NCI-H345 treated with DMSO at 0.1 percent for 48 hours (cell line): ENCODE measurements around the gene PRSS33.

ENCODE experiments used
- DNase-seq: peaks from one replicate; lab custom pipeline; 2025; ENCODE audit not compliant: unreplicated experiment; lab: John Stamatoyannopoulos, UW

Gene PRSS33

DNA sequence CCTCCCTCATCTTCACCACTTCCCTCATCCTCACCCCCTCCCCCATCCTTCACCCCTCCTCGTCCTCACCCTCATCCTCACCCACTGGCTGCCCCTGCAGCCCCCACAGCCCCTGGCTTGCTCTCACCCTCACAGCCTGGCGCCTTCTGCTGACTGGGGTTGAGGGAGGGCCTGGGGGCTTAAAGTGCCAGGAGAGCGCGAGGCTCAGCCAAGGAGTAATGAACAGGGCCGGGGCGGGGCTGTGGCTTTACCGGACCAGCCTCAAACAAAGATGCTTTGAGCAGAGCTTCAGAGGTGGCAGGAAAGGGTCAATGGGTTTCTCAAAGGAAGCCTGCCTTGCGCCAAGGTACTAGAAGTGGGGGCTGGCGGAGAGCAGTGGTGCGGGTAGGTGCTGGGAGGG lies at the start of gene PRSS33:
Gene PRSS33, minus strand, starts transcription at position 155 of the 400 bp plus-strand sequence. CDS start 1,013 bp downstream, outside the sequence.
- no peak for DNase-seq

GRCh38 chr16:2836646-2837508 lies 49.5 kb upstream of the PRSS33 start:
- no peak for DNase-seq

GRCh38 chr16:2835638-2836493 lies 48.5 kb upstream of the PRSS33 start:
- no peak for DNase-seq

DNA sequence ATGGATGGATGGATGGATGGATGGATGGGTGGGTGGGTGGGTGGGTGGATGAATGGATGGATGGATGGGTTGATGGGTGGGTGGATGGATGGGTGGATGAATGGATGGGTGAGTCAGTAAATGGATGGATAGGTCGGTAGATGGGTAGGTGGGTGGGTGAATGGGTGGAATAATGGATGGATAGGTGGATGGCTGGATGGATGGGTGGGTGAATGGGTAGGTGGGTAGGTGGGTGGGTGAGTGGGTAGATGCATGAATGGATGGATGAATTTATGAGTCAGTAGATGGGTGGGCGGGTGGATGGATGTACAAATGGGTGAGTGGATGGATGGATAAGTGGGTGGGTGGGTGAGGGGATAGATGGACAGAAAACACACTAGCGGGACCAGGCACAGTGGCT lies 47.6 kb upstream of the PRSS33 start:
- DNase-seq: no peak

GRCh38 chr16:2833776-2834175 lies 46.4 kb upstream of the PRSS33 start:
- no peak for DNase-seq

DNA sequence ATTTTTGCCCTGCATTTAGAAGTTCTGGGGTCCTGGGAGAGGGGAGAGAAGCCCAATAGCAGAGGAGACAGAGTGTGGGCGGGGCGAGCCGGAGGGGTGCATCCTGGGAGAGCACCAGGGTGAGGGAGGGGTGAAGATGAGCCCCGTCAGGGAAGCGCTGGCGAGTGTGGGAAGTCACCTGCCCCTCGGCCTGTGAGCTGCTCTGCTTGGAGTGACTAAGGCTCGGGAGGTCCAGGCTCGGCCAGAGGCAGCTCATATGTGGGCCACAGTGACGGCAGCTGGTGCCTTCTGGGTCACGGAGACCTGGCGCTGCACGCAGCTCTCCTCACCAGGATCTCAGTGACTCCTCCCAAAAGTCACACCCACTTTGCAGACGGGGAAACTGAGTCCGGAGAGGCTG lies 43.8 kb upstream of the PRSS33 start:
- DNase-seq: no peak

DNA sequence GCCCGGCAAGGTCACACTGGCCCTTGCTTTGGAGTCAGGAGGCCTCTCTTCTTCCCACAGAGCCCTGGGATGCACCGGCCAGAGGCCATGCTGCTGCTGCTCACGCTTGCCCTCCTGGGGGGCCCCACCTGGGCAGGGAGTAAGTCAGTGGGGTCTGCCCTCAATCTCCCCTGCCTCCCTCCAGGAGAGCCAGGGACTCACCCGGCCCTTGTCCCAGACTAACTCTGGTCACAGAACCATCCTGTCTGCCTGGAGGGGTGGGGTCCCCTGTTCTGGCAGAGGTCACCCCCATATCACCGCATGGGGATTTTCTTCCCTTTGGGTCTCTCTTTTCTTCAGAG lies 43.0 kb upstream of the PRSS33 start:
- DNase-seq: no peak

DNA sequence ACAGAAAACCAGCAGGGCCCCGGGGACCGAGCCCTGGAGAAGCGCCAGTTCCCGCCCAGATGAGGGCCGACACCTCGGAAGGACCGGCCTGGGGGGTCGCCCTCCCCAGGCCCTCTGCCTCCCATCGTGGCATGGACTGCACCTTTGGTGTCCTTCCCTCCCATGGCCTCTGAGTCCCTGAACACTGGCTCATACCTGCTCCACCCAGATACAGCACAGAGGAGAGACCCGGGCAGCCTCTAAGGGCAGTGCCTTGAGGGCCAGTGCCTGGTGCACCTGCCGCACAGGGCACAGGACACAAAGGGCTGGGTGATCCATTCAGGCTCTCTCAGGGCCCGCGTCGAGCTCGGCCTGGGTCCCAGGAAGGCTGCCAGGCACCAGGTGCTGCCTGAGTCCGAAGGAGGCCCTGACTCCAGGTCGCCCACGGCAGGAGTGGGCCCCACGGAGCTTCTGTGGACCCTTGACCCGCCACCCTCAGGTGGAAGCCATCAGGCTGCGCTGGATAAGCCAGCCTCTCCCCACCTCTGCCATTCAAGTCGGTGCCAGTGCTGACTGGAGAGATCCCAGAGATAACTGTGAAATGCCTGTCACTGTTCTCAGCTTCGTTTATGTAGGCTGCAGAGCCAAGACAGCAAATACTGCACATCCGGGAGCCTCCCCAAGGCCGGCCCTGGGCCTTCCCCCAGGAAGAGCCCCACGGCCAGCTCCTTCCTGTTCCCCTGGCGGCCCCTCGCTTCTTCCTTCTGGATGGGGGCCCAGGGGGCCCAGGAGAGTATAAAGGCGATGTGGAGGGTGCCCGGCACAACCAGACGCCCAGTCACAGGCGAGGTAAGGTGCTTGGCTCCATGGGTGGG lies 42.4 kb upstream of the PRSS33 start, which contains the start of gene ZG16B:
Gene ZG16B, plus strand, starts transcription at position 803 of the 854 bp plus-strand sequence. CDS start 139 bp downstream, outside the sequence.
- DNase-seq: no peak

GRCh38 chr16:2828876-2829430 lies 41.6 kb upstream of the PRSS33 start:
- DNase-seq: no peak

DNA sequence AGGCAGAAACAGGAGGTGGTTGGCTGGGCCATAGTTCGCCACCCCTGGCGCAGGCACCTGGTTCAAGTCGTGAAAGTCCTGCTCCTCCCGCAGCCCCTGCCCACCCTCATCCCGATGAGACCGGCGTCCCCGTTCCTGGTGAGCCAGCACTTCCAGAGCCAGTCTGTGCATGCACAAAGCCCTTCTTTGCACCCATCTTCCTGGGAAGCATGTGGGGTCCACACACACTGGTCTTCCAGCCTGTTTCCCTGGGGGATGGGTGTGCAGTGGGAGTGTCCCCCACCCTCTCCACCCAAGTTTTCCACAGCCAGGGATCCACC lies 41.1 kb upstream of the PRSS33 start:
- DNase-seq: no peak

GRCh38 chr16:2827831-2828520 lies 40.6 kb upstream of the PRSS33 start:
- no peak for DNase-seq

DNA sequence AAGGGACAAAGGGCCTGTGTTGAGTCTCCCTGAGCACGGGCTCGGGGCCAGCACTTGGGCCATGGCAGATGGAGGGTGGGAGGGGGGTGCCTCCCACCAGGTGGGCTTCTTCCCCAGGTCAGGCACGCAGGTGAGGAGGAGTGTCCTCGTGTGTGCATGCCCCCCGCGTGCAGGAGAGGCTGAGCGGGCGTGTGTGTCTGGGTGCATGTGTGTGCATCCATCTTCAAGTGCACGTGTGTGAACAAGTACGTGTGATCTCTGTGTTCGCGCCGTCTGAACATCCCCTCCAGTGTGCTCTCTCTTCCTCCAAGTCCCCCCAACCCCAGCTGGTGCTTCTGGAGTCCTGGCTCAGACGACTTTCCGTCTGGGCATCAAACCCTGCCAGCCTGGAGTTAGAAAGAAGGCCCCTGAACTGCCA lies 40.0 kb upstream of the PRSS33 start:
- no peak for DNase-seq

DNA sequence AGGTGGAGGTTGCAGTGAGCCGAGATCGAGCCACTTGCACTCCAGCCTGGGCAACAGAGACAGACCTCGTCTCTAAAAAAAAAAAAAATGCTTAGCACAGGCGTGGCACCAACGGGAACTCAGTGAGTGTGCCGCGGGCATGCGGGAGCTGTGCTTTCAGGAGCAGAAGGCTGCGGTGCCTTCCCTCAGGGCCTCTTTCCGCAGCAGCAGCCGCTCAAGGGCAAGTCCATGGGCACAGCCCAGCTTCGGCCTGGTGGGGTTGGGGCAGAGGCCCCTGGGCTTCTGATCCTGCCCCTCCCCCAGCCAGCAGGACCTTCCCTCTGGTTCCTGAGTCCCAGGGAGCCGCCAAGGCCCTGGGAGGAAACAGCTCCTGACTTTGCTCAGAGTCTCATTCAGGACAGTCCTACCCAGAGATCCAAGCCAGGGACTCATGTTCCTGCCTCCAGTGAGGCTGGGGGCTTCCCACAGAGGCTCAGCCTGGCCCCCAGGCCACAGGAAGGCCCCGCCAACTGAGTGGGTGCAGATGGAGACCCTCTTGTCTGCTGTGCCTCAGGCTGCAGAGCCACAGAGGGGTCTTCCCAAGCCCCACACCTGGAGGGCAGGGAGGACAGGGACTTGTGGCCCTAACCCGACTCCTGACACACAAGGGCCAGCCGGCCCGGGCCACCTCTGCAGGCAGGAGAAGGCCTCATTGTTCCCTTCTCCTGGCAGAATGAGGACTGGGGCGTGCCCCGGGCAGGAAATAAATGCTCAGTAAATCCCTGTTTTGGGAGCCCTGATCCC lies 39.4 kb upstream of the PRSS33 start:
- no peak for DNase-seq

- no peak for DNase-seq
Measured at GRCh38 chr16:2825906-2826305, 38.5 kb upstream of the PRSS33 start.

GRCh38 chr16:2825049-2825742 lies 37.8 kb upstream of the PRSS33 start:
- no peak for DNase-seq

GRCh38 chr16:2824626-2825025 lies 37.3 kb upstream of the PRSS33 start:
- DNase-seq: no peak

DNA sequence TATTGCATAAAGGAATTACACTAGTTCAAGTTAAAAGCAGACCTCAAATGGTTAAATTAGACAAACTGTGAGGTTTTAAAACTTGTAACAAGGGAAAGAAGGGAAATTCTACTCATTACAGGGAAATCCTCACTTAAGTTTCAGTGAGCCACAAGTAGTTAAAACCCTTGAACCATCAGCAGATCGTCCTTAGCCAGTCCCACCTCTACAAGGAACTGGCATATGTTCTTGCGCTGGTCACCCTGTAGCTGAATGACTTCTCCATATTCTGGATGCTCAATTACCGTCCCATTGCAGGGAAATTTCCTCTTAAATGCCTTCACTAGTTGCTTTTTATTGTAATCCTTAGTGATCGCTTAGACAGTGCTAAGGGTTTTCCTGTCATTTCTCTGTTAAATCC lies 35.1 kb upstream of the PRSS33 start:
- no peak for DNase-seq

DNA sequence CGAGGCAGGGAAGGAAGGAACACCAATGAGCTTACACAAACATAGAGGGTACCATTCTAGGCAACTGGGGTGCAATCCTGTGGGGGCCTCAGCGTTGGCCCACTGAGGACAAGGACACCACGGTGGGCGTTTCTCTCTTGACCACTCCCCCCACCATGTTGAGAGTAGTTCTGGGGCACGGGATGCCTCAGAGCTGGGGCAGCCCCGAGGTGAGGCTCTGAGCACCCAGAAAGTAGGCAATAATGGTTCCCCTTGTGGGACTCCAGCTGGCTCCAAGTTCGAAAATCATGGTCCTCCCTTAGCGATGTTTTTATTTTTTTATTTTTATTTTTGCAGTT lies 34.8 kb upstream of the PRSS33 start:
- DNase-seq: no peak

- DNase-seq: no peak
Measured at GRCh38 chr16:2821487-2822157, 34.3 kb upstream of the PRSS33 start.
